OCI-LY3 (cell line): ENCODE measurements around the gene MS4A6E.

ENCODE experiments used
- CTCF ChIP-seq: fragments of 200-600, 300-600 bp; sonication (generic); IDR thresholded peaks from 2 replicates; pipeline ENCODE4 v1.5.1; 2014; ENCODE audit warnings: antibody characterized with exemption, low read length, low read depth
- EZH2phosphoT487 ChIP-seq: fragments of 200-600 bp; shearing (Covaris generic); IDR thresholded peaks from 2 replicates; pipeline ENCODE4 v1.6.1; 2018; ENCODE audit warnings: antibody characterized with exemption, mixed run types, low read depth

GRCh38 chr11:60292145-60292544 is 34.9 kb upstream of the MS4A6E start:
- TF ChIP-seq CTCF (no peak), EZH2phosphoT487 (no peak)
